Subcutaneous abdominal adipose tissue (tissue), 5 donors: Measurements from ENCODE around the gene TGM2.

Experiments
- H3K27ac ChIP-seq: one replicate; pipeline ENCODE4 v1.7.0; 2013; ENCODE audit warnings: low read depth, mild to moderate bottlenecking, inconsistent platforms, low read length, moderate library complexity
- H3K27me3 ChIP-seq, 5 donors: one replicate each; pipeline ENCODE4 v1.7.0; 2013; ENCODE audit warnings: low read length in 5 of 5, inconsistent platforms in 1 of 5; ENCODE audit not compliant: control insufficient read depth in 5 of 5, insufficient read depth in 4 of 5
- H3K36me3 ChIP-seq, 5 donors: one replicate each; pipeline ENCODE4 v1.7.0; 2013; ENCODE audit warnings: low read length in 5 of 5; ENCODE audit not compliant: control insufficient read depth in 5 of 5, insufficient read depth in 5 of 5
- H3K4me1 ChIP-seq, 5 donors: one replicate each; pipeline ENCODE4 v1.7.0; 2013; ENCODE audit warnings: low read length in 5 of 5, mild to moderate bottlenecking in 3 of 5, moderate library complexity in 1 of 5; ENCODE audit not compliant: control insufficient read depth in 5 of 5, insufficient read depth in 5 of 5
- H3K4me3 ChIP-seq, 5 donors: one replicate each; pipeline ENCODE4 v1.7.0; 2013; ENCODE audit warnings: low read length in 5 of 5, low read depth in 1 of 5
- H3K9ac ChIP-seq, 5 donors: one replicate each; pipeline ENCODE4 v1.7.0; 2013; ENCODE audit warnings: low read length in 5 of 5, mild to moderate bottlenecking in 4 of 5, moderate library complexity in 3 of 5
- H3K9me3 ChIP-seq, 5 donors: one replicate each; pipeline ENCODE4 v1.7.0; 2013; ENCODE audit warnings: low read length in 5 of 5; ENCODE audit not compliant: control insufficient read depth in 5 of 5
- donor health status: healthy.
- donor health status: healthy.
- donor health status: healthy.
- donor health status: healthy.
- donor health status: healthy.

The TGM2 gene

DNA sequence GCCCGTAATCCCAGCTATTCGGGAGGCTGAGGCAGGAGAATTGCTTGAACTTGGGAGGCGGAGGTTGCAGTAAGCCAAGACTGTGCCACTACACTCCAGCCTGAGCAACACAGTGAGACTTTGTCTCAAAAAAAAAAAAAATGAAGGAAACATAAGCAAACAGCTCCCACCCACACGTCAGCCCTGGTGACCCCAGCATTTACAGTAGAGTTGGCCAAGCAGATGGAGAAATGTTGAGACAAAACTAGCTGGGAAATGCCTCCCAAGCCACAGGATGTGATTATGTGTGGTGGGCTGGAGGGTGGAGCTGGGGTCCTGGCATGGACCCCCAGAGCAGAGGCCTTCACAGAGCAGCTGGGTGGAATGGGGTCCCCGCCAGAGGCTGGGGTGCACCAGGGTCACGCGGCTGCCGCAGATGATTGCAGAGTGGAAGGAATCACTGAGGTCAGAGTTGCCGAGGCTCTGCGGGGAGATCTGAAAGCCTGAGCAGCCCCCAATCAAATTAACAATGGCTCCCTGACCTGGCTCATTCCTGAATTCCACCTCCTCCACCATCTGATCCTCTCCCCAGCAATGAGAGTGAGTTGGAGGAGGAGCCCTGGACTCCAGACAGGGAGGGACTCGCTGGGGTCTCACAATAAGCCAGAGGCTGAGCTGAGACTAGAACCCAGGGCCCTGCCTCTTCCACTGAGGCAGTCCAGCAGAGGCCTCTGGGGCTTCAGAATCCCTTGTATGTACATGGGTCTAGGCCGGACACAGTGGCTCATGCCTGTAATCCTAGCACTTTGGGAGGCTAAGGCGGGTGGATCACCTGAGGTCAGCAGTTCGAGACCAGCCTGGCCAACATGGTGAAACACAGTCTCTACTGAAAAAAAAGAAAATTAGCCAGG is 34.7 kb upstream of the TGM2 start:
- Histone ChIP-seq H3K4me3 (no peak overlapping the region), H3K27ac (no peak overlapping the region), H3K27me3 (peaks cover 4 to 22% (median 10%) of the 10 kb centered on the region in 5 donors), H3K36me3 (no peaks in the 10 kb centered on the region), H3K9ac (no peak overlapping the region), H3K9me3 (no peaks in the 10 kb centered on the region), H3K4me1 (peaks cover 6 to 25% (median 14%) of the 10 kb centered on the region in 5 donors)

DNA sequence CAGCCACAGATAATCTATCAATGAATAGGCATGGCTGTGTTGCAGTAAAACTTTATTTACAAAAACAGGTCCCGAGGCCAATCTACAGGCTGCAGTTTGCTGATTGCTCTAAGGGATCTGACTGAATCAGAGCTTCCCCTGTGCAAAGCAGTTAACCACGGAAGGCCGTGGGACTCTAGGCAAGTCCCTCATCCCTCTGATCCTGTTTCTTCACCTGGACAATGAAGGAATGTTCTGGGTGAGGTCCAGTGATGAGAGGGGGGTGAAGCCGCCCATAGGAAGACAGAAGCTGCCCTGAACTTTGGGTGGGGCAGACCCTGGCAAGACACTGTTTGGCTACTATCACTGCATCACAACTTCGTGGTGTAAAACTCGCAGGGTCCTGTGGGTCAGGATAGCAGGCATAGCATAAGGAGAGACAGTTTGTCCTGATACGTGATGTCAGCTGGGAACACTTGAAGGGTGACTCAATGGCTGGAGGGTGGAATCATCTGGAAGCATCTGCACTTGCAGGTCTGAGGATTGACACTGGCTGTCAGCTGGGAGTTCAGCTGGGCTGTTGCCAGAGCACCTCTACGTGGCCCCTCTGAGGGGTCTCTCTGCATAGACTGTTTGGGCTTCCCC is 33.3 kb upstream of the TGM2 start:
- Histone ChIP-seq H3K9ac (no peak overlapping the region), H3K36me3 (no peaks in the 10 kb centered on the region), H3K9me3 (no peaks in the 10 kb centered on the region), H3K4me3 (no peak overlapping the region), H3K27ac (no peak overlapping the region), H3K27me3 (peaks cover 4 to 21% (median 10%) of the 10 kb centered on the region in 5 donors), H3K4me1 (peaks cover 6 to 25% (median 14%) of the 10 kb centered on the region in 5 donors)

DNA sequence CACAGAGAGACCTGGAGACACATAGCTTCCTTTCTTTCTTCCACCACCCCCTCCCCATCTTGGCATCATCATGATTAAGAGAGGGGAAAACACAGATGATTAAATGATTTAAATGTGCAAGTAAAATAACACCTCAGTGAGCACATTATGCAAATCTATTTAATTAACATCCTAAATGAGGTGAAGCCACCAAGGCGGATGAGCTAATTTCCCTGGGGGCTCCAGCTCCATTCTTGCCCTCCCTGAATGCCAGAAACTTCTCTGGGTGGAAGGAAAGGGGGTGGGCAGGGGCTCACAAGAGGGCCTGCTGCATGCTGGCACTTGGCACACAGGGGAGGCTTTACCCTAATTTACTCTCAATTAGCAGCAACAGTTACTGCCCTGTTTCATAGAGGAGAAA is 32.5 kb upstream of the TGM2 start:
- Histone ChIP-seq H3K9me3 (no peaks in the 10 kb centered on the region), H3K27me3 (peaks cover 3 to 18% (median 5%) of the 10 kb centered on the region in 5 donors), H3K4me1 (peaks cover 6 to 25% (median 14%) of the 10 kb centered on the region in 5 donors), H3K27ac (no peak overlapping the region), H3K36me3 (no peaks in the 10 kb centered on the region), H3K4me3 (no peak overlapping the region), H3K9ac (no peak overlapping the region)

- H3K4me1 ChIP-seq, result peaks cover 6 to 25% (median 14%) of the 10 kb centered on the region in 5 donors
- H3K27ac ChIP-seq, result no peak overlapping the region
- no peaks in the 10 kb centered on the region for H3K9me3 ChIP-seq
Observed at GRCh38 chr20:38197217-38197616, 32.1 kb upstream of the TGM2 start.

DNA sequence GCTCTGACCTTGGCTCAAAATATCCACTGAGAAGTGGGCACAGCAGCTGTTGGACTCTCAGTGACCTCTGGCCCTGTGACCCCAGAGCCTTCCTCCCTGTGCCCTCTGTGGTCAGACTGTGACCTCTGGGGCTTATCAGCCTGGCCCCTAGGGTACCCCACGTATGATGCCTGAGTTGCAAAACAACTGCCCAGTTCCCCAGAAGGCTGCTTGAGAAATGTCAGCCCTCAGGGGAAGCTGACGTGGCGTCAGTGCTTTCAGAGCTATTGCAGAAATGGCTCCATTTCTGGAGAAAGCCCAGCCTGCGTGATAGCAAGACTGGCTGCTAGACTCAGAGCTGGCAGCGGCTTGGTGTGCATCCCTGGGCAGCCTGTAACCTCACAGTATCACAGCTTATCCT is 31.5 kb upstream of the TGM2 start:
- Histone ChIP-seq H3K27me3 (peaks cover 0 to 15% (median 3%) of the 10 kb centered on the region in 5 donors), H3K9ac (no peak overlapping the region), H3K9me3 (no peaks in the 10 kb centered on the region), H3K27ac (no peak overlapping the region), H3K36me3 (no peaks in the 10 kb centered on the region), H3K4me3 (no peak overlapping the region), H3K4me1 (peaks cover 6 to 25% (median 14%) of the 10 kb centered on the region in 5 donors)

More at GRCh38 chr20:38197217-38197616, 32.1 kb upstream of the TGM2 start:
- peaks cover 0 to 18% (median 3%) of the 10 kb centered on the region in 5 donors for H3K27me3 ChIP-seq
- H3K36me3 ChIP-seq, result no peaks in the 10 kb centered on the region
- no peak overlapping the region for H3K9ac ChIP-seq
- H3K4me3 ChIP-seq, result no peak overlapping the region

- Histone ChIP-seq H3K27ac (no peak overlapping the region), H3K4me1 (peaks cover 4 to 21% (median 12%) of the 10 kb centered on the region in 5 donors)
Observed at GRCh38 chr20:38196076-38196475, 31.0 kb upstream of the TGM2 start.

DNA sequence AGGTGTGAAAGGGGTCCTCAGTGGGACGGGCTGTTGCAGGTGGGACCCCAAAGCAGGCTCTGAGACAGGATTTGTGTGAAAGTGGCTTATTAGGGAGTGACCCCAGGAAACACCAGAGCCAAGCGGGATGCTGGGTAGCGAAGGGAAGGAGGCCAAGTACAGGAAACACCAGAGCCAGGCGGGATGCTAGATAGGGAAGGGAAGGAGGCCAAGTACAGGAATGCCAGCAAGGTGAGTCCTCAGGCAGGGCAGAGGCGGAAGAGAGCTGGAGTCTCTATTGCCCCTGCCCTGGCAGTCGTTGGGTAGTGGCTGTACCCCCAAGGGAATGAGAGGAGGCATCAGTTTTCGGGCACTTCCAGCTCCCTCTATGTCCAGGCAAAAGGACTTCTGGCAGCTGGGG is 30.5 kb upstream of the TGM2 start:
- H3K9ac ChIP-seq, result no peak overlapping the region
- peaks cover 0 to 10% (median 3%) of the 10 kb centered on the region in 5 donors for H3K27me3 ChIP-seq
- peaks cover 4 to 20% (median 11%) of the 10 kb centered on the region in 5 donors for H3K4me1 ChIP-seq
- H3K27ac ChIP-seq, result no peak overlapping the region
- H3K9me3 ChIP-seq, result no peaks in the 10 kb centered on the region
- H3K4me3 ChIP-seq, result no peak overlapping the region
- H3K36me3 ChIP-seq, result no peaks in the 10 kb centered on the region

More at GRCh38 chr20:38196076-38196475, 31.0 kb upstream of the TGM2 start:
- no peak overlapping the region for H3K9ac ChIP-seq
- H3K27me3 ChIP-seq, result peaks cover 0 to 10% (median 3%) of the 10 kb centered on the region in 5 donors
- no peaks in the 10 kb centered on the region for H3K36me3 ChIP-seq
- no peak overlapping the region for H3K4me3 ChIP-seq
- H3K9me3 ChIP-seq, result no peaks in the 10 kb centered on the region

GRCh38 chr20:38194971-38195504 is 30.0 kb upstream of the TGM2 start:
- Histone ChIP-seq H3K4me1 (peaks cover 4 to 20% (median 11%) of the 10 kb centered on the region in 5 donors), H3K27ac (no peak overlapping the region)

DNA sequence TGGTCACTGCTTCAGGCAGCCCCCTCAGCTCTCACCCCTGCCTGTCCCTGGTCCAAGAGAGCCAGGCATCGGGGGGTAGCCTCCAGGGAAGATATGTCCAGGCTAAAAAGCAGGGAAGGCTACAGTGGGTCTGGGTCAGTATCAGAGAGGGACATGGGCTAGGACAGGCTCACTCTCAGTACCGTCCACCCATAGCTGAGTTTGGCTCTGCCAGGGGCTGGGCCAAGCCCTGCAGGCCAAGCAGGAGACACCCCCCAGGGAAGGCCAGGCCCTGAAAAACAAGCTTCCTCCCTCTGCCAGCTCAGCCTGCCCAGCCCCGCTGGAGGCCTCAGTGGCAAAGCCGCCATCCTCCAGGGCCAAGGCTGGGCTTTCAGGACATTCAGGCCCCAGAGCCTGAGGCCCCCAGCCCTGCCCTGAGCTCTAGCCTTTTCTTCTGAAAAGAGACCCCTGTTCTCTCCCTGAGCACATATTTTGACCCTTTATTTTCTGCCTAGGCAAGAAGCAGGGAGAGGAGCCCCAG is 28.6 kb upstream of the TGM2 start:
- Histone ChIP-seq H3K4me1 (peaks cover 4 to 20% (median 11%) of the 10 kb centered on the region in 5 donors), H3K27me3 (peaks cover 0 to 5% (median 0%) of the 10 kb centered on the region in 5 donors), H3K9me3 (no peaks in the 10 kb centered on the region), H3K27ac (no peak overlapping the region), H3K4me3 (no peak overlapping the region), H3K9ac (no peak overlapping the region), H3K36me3 (no peaks in the 10 kb centered on the region)

More at GRCh38 chr20:38194971-38195504, 30.0 kb upstream of the TGM2 start:
- Histone ChIP-seq H3K27me3 (peaks cover 0 to 9% (median 3%) of the 10 kb centered on the region in 5 donors), H3K36me3 (no peaks in the 10 kb centered on the region), H3K9ac (no peak overlapping the region), H3K4me3 (no peak overlapping the region), H3K9me3 (no peaks in the 10 kb centered on the region)
